Measurements from ENCODE around the gene LIMK2.

The LIMK2 gene

DNA sequence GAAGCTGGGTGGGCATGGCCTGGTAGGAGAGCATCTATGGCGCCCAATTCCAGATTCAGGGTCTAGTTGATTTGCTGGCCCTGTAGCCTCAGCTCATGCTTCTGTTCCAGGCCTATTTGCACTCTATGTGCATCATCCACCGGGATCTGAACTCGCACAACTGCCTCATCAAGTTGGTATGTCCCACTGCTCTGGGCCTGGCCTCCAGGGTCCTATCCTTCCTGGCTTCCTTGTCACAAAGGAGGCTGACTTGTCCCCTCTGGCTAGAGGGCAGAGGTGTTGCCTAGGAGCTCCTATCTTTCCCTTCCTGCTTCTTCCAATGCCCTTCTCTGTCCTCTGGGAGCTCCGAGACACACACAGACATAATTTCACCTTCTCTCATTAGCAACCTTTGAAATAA, 58.9 kb downstream of the LIMK2 start:
- DNase-seq (ENCODE audit: low read depth in 1 of 2, low spot score in 1 of 2) = no peak

DNA sequence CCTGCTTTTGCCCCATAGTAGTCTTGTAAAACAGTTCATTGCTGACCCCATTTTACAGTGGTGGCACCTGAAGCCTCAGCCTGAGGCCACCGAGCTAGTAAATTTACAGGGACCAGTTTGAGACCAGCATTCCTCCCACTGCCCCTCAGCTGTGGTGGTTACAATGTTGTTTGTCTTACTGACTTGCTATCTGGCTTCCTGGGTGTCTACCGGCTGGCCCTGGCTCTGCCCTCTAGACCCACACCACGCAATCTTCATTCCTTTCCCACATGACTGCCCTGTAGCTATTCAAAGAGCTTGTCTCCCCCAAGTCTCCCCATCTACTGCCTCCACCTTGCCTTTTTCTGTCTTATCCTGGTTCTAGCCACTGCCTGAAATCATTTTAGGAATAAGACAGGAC, 59.4 kb downstream of the LIMK2 start:
- DNase-seq (ENCODE audit: low read depth in 1 of 2, low spot score in 1 of 2) = no peak

DNA sequence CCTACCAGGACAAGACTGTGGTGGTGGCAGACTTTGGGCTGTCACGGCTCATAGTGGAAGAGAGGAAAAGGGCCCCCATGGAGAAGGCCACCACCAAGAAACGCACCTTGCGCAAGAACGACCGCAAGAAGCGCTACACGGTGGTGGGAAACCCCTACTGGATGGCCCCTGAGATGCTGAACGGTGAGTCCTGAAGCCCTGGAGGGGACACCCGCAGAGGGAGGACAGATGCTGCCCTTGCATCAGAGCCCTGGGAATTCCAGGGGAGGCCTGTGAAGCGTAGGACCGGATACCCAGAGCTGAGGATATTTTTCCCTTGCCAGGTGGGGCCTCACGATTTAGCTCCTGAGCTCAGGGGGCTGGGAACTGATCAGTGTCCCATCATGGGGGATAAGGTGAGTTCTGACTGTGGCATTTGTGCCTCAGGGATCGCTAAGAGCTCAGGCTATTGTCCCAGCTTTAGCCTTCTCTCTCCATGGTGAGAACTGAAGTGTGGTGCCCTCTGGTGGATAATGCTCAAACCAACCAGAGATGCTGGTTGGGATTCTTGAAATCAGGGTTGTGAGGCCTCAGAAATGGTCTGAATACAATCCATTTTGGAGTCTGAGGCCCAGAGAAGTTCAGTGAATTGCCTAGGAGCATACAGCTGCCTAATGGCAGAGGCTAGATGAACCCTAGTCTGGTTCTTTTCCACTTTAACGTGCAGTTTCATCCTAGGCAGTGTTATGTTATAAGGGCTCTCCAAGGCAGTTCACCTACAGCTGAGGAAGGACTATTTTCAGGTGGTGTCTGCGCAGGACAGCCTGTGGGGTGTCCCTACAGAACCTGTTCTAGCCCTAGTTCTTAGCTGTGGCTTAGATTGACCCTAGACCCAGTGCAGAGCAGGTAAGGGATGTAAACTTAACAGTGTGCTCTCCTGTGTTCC, 60.7 kb downstream of the LIMK2 start:
- DNase-seq (ENCODE audit: low read depth in 1 of 2, low spot score in 1 of 2) = no peak

DNA sequence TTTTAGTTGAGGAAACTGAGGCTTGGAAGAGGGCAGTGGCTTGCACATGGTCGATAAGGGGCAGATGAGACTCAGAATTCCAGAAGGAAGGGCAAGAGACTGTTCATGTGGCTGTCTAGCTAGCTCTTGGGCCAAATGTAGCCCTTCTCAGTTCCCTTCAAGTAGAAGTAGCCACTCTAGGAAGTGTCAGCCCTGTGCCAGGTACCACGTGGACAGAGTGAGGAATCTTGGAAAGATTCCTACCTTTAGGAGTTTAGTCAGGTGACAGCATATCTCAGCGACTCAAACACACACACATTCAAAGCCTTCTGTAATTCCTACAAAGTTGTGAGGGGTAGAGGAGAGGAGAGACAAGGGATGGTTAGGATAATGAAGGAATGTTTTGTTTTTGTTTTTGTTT, 61.9 kb downstream of the LIMK2 start:
- no peak for DNase-seq (ENCODE audit: low read depth in 1 of 2, low spot score in 1 of 2)

DNA sequence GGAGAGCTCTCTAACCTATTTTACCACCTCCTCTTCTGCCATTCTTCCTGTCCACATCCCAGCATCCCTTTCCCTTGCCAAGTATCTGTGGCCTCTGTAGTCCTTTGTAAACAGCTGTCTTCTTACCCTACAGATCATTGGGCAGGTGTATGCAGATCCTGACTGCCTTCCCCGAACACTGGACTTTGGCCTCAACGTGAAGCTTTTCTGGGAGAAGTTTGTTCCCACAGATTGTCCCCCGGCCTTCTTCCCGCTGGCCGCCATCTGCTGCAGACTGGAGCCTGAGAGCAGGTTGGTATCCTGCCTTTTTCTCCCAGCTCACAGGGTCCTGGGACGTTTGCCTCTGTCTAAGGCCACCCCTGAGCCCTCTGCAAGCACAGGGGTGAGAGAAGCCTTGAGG, 62.9 kb downstream of the LIMK2 start:
- no peak for DNase-seq (ENCODE audit: low read depth in 1 of 2, low spot score in 1 of 2)

DNA sequence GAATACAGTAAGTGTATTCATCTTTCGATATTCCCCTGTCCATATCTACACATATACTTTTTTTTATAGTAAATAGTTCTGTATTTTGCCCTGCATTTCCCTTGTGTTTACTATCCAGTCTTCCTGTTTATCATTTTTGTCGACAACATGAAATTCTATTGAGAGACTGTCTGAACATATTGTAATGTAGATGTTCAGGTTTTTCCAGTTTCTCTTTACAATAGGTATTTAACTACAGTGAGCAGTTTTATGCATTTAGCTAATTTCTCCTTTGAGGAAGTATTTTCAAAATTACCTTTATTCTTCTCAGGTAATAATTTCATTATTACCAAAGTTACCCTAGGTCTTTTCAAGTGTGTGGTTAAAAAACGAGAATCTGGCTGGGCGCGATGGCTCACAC, 63.5 kb downstream of the LIMK2 start:
- no peak for DNase-seq (ENCODE audit: low read depth in 1 of 2, low spot score in 1 of 2)

DNA sequence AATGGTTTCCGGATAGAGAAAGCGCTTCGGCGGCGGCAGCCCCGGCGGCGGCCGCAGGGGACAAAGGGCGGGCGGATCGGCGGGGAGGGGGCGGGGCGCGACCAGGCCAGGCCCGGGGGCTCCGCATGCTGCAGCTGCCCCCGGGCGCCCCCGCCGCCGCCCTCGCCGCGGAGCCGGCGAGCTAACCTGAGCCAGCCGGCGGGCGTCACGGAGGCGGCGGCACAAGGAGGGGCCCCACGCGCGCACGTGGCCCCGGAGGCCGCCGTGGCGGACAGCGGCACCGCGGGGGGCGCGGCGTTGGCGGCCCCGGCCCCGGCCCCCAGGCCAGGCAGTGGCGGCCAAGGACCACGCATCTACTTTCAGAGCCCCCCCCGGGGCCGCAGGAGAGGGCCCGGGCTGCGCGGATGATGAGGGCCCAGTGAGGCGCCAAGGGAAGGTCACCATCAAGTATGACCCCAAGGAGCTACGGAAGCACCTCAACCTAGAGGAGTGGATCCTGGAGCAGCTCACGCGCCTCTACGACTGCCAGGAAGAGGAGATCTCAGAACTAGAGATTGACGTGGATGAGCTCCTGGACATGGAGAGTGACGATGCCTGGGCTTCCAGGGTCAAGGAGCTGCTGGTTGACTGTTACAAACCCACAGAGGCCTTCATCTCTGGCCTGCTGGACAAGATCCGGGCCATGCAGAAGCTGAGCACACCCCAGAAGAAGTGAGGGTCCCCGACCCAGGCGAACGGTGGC, 64.5 kb downstream of the LIMK2 start:
- DNase-seq (ENCODE audit: low read depth in 1 of 2, low spot score in 1 of 2) = no peak

DNA sequence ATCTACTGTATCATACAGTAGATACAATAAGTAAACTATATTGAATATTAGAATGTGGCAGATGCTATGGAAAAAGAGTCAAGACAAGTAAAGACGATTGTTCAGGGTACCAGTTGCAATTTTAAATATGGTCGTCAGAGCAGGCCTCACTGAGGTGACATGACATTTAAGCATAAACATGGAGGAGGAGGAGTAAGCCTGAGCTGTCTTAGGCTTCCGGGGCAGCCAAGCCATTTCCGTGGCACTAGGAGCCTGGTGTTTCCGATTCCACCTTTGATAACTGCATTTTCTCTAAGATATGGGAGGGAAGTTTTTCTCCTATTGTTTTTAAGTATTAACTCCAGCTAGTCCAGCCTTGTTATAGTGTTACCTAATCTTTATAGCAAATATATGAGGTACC, 65.6 kb downstream of the LIMK2 start:
- no peak for DNase-seq (ENCODE audit: low read depth in 1 of 2, low spot score in 1 of 2)

DNA sequence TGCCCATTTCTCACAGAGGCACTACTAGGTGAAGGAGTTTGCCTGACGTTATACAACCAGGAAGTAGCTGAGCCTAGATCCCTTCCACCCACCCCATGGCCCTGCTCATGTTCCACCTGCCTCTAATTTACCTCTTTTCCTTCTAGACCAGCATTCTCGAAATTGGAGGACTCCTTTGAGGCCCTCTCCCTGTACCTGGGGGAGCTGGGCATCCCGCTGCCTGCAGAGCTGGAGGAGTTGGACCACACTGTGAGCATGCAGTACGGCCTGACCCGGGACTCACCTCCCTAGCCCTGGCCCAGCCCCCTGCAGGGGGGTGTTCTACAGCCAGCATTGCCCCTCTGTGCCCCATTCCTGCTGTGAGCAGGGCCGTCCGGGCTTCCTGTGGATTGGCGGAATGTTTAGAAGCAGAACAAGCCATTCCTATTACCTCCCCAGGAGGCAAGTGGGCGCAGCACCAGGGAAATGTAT, 66.1 kb downstream of the LIMK2 start:
- no peak for DNase-seq (ENCODE audit: low read depth in 1 of 2, low spot score in 1 of 2)

DNA sequence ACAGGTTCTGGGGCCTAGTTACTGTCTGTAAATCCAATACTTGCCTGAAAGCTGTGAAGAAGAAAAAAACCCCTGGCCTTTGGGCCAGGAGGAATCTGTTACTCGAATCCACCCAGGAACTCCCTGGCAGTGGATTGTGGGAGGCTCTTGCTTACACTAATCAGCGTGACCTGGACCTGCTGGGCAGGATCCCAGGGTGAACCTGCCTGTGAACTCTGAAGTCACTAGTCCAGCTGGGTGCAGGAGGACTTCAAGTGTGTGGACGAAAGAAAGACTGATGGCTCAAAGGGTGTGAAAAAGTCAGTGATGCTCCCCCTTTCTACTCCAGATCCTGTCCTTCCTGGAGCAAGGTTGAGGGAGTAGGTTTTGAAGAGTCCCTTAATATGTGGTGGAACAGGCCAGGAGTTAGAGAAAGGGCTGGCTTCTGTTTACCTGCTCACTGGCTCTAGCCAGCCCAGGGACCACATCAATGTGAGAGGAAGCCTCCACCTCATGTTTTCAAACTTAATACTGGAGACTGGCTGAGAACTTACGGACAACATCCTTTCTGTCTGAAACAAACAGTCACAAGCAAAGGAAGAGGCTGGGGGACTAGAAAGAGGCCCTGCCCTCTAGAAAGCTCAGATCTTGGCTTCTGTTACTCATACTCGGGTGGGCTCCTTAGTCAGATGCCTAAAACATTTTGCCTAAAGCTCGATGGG, 66.7 kb downstream of the LIMK2 start:
- DNase-seq (ENCODE audit: low read depth in 1 of 2, low spot score in 1 of 2) = no peak

DNA sequence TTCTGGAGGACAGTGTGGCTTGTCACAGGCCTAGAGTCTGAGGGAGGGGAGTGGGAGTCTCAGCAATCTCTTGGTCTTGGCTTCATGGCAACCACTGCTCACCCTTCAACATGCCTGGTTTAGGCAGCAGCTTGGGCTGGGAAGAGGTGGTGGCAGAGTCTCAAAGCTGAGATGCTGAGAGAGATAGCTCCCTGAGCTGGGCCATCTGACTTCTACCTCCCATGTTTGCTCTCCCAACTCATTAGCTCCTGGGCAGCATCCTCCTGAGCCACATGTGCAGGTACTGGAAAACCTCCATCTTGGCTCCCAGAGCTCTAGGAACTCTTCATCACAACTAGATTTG, 67.2 kb downstream of the LIMK2 start:
- DNase-seq (ENCODE audit: low read depth in 1 of 2, low spot score in 1 of 2) = no peak

DNA sequence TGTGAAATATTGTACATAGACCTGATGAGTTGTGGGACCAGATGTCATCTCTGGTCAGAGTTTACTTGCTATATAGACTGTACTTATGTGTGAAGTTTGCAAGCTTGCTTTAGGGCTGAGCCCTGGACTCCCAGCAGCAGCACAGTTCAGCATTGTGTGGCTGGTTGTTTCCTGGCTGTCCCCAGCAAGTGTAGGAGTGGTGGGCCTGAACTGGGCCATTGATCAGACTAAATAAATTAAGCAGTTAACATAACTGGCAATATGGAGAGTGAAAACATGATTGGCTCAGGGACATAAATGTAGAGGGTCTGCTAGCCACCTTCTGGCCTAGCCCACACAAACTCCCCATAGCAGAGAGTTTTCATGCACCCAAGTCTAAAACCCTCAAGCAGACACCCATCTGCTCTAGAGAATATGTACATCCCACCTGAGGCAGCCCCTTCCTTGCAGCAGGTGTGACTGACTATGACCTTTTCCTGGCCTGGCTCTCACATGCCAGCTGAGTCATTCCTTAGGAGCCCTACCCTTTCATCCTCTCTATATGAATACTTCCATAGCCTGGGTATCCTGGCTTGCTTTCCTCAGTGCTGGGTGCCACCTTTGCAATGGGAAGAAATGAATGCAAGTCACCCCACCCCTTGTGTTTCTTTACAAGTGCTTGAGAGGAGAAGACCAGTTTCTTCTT, 67.9 kb downstream of the LIMK2 start:
- DNase-seq (ENCODE audit: low read depth in 1 of 2, low spot score in 1 of 2) = no peak

DNA sequence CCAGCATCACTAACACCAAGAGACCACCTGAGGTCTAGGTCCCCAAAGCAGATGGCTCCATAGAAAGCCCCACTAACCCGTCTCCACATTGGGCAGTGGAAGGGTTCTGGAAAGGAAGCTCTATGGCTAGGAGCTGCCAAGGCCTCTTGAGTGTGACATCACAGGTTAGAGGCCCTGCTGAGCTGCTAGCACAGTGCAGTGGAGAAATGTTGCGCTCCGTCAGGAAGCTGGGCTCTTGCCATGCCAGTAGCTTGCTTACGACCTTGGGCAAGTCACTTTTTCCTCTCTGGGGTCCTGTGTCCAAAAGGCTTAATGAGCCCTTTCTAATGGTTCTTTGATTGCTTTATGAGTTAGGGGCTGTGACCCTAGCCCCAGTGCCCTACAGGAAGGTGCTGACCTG, 69.6 kb downstream of the LIMK2 start:
- DNase-seq (ENCODE audit: low read depth in 1 of 2, low spot score in 1 of 2) = no peak

DNA sequence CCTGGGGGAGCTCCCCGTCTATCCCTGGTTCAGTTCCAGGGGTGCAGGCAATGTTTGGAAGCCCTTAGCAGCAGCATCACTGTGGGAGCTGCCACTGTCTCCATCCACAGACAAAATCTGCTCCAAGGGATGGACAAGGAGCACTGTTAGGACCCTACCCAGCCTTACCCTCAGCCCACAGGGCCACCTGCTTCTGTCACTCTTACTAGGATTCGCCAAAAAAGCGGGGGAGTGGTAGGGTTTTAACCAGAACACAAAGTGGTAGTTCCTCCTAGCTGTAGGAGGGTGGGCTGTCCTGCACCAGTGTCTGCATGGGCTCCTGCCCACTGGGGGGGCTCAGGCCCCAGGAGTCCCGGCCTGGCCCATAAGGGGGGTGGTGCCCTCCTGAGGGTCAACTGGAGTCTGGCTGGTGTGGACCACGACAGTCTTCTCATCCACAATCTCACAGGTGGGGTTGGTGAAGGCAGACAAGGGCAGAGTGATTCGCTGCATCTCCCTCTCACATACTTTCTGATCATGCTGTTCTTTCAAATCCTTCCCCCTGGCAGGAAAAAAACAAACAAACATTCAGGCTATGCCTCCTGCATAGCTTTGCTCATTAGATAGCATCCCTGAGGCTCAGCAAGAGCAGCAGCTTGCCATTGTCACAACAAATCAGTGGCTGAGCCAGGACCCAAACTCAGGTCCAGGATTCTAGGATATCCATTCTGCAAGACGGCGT, 70.8 kb downstream of the LIMK2 start:
- no peak for DNase-seq (ENCODE audit: low read depth in 1 of 2, low spot score in 1 of 2)

DNA sequence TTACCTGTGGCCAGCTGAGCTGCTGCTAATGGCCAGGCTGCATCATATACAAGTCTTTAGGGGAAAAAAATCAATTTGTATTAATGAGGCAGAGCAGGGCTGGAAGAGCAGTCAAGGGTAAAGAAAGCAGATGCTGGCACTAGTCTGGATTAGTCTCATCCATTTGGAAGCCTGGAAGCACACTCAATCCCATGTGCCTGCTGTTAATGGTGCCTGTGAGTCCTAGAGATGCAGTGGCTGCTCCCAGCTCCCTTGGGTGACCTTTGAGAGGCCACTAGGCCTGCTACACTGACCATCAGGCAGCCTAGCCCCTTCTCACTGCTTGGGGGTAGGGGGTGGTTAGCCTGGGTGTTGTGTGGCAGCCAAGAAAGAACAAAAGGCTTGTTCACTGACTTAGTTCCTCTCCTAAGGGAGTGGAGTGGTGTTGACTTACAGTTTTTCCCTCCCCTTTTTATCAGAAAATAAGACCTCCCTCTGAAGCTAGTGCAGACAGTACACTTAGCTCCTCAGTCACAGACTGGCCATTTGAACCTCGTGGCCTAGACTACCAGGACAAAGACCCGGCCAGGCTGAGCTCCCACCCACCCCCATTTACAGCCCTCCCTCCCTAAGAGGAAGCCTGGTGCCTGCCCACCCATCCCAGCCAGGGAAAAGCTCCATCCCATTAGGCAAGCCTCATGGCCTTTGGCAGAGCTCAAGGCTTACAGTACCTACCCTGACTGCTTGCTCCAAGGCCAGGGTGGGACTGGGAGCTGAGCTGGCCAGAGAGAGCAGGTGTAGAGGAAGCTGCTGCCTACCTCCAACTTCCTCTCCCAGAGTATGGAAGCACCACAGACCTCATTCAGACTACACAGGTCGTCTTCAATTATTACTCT, 72.4 kb downstream of the LIMK2 start:
- DNase-seq (ENCODE audit: low read depth in 1 of 2, low spot score in 1 of 2) = no peak

DNA sequence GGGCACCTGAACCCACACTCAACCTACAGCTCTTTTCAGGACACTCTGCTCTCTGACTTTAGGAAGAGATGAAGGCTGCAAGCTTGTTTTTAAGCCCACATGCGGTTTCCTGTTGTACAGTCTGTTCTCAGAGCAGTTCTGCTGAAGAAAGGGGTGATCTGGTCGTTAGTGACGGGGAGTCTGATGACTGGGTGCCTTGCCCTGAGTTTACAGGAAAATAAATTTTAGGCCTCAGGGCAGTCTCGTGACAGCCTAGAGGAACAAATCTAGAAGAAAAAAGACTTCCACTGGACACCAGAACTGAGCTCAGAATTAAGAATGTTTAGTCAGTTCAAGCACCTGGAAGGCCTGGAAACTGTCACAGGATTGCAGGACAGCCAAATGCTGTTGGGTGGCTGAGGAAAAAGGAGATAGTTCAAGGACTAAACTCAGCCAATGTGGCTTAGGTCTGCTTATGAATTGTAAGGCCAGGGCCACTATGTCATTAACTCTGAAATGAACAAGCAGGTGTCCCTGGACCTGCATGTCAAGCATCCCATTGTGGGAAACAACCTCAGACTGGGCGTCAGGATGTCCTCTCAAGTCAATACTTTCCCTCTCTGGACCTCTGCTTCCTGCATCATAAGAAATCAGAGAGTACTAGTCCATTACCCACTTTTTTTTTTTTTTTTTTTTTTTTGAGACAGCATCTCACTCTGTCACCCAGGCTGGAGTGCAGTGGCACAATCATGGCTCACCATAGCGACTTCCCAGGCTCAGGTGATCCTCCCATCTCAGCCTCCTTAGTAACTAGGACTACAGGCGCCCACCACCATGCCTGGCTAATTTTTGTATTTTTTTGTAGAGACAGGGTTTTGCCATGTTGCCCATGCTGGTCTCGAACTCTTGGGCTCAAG, 74.5 kb downstream of the LIMK2 start:
- DNase-seq (ENCODE audit: low read depth in 1 of 2, low spot score in 1 of 2) = peak in 1 of 2 donors; percentile 44

DNA sequence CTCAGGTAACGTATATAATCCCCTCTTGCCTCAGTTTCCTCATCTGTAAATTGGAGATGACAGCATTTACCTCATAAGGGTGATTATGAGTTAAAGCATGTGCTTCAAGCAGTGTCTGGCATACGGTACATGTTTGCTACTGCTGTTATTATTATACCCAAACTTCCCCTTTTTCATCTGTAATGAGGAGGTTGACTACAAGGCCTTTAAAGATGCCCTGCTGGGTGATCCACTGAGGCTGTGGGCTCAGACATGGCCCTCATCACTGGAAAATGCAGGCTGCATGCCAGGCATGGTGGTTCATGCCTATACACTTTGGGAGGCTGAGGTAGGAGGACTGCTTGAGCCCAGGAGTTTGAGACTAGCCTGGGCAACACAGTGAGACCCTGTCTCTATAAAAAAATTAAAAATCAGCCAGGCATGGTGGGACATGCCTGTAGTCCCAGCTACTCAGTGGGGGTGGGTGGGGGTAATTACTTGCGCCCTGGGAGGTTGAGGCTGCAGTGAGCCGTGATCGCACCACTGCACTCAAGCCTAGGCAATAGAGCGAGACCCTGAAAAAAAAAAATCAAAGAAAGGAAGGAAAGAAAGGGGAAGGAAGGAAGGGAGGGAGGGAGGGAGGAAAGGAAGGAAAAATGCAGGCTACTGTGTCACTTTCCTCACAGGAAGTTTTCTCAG, 75.9 kb downstream of the LIMK2 start:
- DNase-seq (ENCODE audit: low read depth in 1 of 2, low spot score in 1 of 2) = no peak
